A549 (cell line): Measurements from ENCODE around the gene RCOR3.

Source experiments
- FOSL2 ChIP-seq, 2 experiments: fragments of 450-650 bp in 1 of 2; fragments of >200 bp in 1 of 2; sonication (Bioruptor Twin) in 1 of 2; formaldehyde crosslinking; IDR thresholded peaks; 2 replicates each; pipeline versions ENCODE4 v1.5.0 to v1.6.1; 2016 to 2020; ENCODE audit warnings: mild to moderate bottlenecking in 1 of 2, moderate library complexity in 1 of 2
- ZFP36 ChIP-seq: fragments of 450-650 bp; IDR thresholded peaks from 2 replicates; pipeline ENCODE4 v1.6.1; 2014; ENCODE audit warnings: borderline replicate concordance; ENCODE audit not compliant: partially characterized antibody

DNA sequence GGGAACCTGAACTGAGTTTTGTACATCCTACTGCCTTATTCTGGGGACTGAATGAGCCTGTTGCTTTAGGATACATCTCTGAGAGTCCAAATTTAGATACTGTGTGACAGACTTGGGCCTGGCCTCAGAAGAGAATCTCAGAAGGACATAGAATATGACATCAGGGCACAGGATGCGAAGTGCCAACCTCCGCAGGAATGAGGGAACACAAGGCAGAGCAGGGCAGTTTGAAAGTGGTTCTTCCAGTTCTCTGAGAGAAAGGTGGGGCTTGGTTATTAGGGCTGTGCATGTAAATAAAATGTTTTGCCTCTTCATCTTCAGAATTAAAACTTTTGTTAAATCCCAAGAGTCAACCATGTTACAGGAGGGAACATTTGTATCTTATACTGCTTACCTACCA, 90.6 kb downstream of the RCOR3 start:
- TF ChIP-seq FOSL2 (IDR thresholded peaks at IDR 0.05) (no peak), FOSL2 (CRISPR knock-in tag; IDR thresholded peaks at IDR 0.05) (no peak), ZFP36 (no peak)
